Mesendoderm (in vitro differentiated cells): ENCODE measurements around the gene PBRM1.

Source experiments
- DNase-seq: peaks from one replicate; pipeline ENCODE4 v3.0.0; 2013
- H2AK5ac ChIP-seq: 2 replicates; pipeline ENCODE4 v1.6.1; 2013; ENCODE audit warnings: low read length, inconsistent platforms
- H2BK120ac ChIP-seq: 2 replicates; pipeline ENCODE4 v1.6.1; 2013; ENCODE audit warnings: low read depth, mild to moderate bottlenecking, low read length, moderate library complexity, mixed read lengths
- H2BK15ac ChIP-seq: replicated peaks from 2 replicates; pipeline ENCODE4 v1.6.1; 2013; ENCODE audit warnings: low read depth, mild to moderate bottlenecking, moderate library complexity
- H2BK5ac ChIP-seq: 2 replicates; pipeline ENCODE4 v1.6.1; 2013; ENCODE audit warnings: low read length, inconsistent platforms
- H3K18ac ChIP-seq: 2 replicates; pipeline ENCODE4 v1.6.1; 2013; ENCODE audit warnings: mild to moderate bottlenecking, low read length, mixed read lengths
- H3K23ac ChIP-seq: one replicate; pipeline ENCODE4 v1.6.1; 2013; ENCODE audit warnings: low read length
- H3K27ac ChIP-seq: 2 replicates; pipeline ENCODE4 v1.5.1; 2013; ENCODE audit warnings: low read depth, mild to moderate bottlenecking, inconsistent platforms, low read length, moderate library complexity
- H3K27me3 ChIP-seq: 2 replicates; pipeline ENCODE4 v1.6.1; 2013; ENCODE audit warnings: low read length, control low read depth, mild to moderate bottlenecking, inconsistent platforms; ENCODE audit not compliant: insufficient read depth, poor library complexity
- H3K36me3 ChIP-seq: 2 replicates; pipeline ENCODE4 v1.6.1; 2013; ENCODE audit warnings: low read length, inconsistent platforms; ENCODE audit not compliant: control insufficient read depth, insufficient read depth
- H3K4ac ChIP-seq: one replicate; pipeline ENCODE4 v1.6.1; 2013; ENCODE audit warnings: low read depth, mild to moderate bottlenecking, low read length, moderate library complexity
- H3K4me1 ChIP-seq: 2 replicates; pipeline ENCODE4 v1.6.1; 2013; ENCODE audit warnings: low read depth, low read length, inconsistent platforms; ENCODE audit not compliant: control insufficient read depth
- H3K4me2 ChIP-seq: 2 replicates; pipeline ENCODE4 v1.6.1; 2013; ENCODE audit warnings: low read length
- H3K4me3 ChIP-seq: 2 replicates; pipeline ENCODE4 v1.5.1; 2013; ENCODE audit warnings: mild to moderate bottlenecking, low read length
- H3K56ac ChIP-seq: one replicate; pipeline ENCODE4 v1.6.1; 2013; ENCODE audit warnings: low read length
- H3K79me1 ChIP-seq: 2 replicates; pipeline ENCODE4 v1.6.1; 2013; ENCODE audit warnings: low read length, inconsistent platforms
- H3K79me2 ChIP-seq: 2 replicates; pipeline ENCODE4 v1.6.1; 2013; ENCODE audit warnings: mild to moderate bottlenecking, low read length; ENCODE audit not compliant: control insufficient read depth, insufficient read depth
- H3K9ac ChIP-seq: 2 replicates; pipeline ENCODE4 v1.6.1; 2013; ENCODE audit warnings: low read length, inconsistent platforms
- H4K5ac ChIP-seq: one replicate; pipeline ENCODE4 v1.6.1; 2013; ENCODE audit warnings: low read length
- H4K8ac ChIP-seq: one replicate; pipeline ENCODE4 v1.6.1; 2013; ENCODE audit warnings: low read depth, mild to moderate bottlenecking, control low read depth, low read length, moderate library complexity
- WGBS: extraction: QIAGEN DNeasy Blood & Tissue Kit; methylation state at CpG from one replicate; pipeline ENCODE4 v1.1.7; 2013; ENCODE audit warnings: low lambda C conversion rate, missing lambda C conversion rate; ENCODE audit not compliant: insufficient coverage; ENCODE audit errors: extremely low coverage; 5-methylcytosine and 5-hydroxymethylcytosine counted together

PBRM1 gene

DNA sequence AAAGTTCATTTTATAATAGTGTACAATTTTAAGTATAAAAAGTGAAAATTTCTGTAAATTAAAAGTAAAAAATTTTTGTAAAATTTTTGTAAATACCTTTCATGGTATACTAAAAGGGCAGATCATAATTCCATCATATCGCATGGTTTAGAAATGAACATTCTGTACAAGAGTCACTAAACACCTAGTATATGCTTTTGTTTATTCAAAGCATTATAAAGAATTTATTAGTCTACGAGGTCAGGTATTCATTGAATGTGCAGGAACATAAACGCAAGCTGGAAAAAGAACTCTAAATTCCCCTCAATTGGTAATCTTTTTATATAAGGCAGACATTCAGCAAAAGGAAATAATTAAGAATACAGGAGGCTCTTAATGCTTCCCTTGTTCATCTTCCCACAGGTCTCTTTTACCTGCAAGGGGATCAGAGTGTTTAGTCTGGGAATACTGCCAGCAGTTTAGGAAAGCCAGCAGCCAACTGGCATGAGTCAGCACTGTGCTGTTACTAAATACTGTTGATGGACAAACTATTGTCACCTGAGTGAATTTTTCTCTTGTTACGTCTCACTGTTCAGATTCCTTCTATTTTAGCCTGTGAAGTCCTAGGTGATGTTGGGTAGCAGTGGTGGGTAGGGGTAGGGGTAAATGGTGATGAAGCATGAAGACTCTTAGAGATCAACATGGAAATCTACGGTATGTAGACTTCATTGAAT, 79.2 kb downstream of the PBRM1 start:
- no peaks in the 10 kb centered on the region for H3K27me3 ChIP-seq
- H3K79me1 ChIP-seq: peaks cover 2% of the 10 kb centered on the region
- no peak overlapping the region for H3K27ac ChIP-seq
- H2AK5ac ChIP-seq: no peak overlapping the region
- no peak overlapping the region for H3K56ac ChIP-seq
- WGBS: no CpG with 5 or more reads among the region's 5 CpGs
- H2BK120ac ChIP-seq: no peak overlapping the region
- H2BK5ac ChIP-seq: no peak overlapping the region
- H3K4me1 ChIP-seq: no peaks in the 10 kb centered on the region
- no peak overlapping the region for H3K18ac ChIP-seq
- H3K23ac ChIP-seq: no peak overlapping the region
- H3K36me3 ChIP-seq: peaks cover 2% of the 10 kb centered on the region
- H3K4me2 ChIP-seq: no peak overlapping the region
- H2BK15ac ChIP-seq: no peak overlapping the region
- DNase-seq: peak; percentile 11
- no peak overlapping the region for H3K9ac ChIP-seq
- H3K79me2 ChIP-seq: no peaks in the 10 kb centered on the region
- H4K5ac ChIP-seq: no peak overlapping the region
- no peak overlapping the region for H3K4me3 ChIP-seq
- no peak overlapping the region for H4K8ac ChIP-seq
- no peak overlapping the region for H3K4ac ChIP-seq

DNA sequence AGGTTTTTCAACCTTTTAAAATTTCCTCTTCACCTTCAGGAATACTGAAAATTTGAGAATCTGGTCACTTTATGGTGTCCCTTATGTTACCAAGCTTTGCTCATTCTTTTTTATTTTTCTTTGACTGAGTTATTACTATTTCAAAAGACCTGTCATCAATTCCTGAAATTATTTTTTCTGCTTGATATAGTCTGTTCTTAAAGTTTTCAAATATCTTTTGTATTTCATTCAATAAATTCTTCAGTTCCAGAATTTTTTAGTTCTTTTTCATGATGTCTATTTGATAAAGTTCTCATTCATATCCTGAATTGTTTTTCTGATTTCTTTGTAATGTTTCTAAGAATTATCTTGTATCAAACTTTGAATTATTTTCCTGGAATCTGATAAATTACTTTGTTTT, 85.5 kb downstream of the PBRM1 start:
- Histone ChIP-seq H3K56ac (no peak overlapping the region), H3K27me3 (no peaks in the 10 kb centered on the region), H3K18ac (no peak overlapping the region), H2BK5ac (no peak overlapping the region), H2AK5ac (no peak overlapping the region), H3K4ac (no peak overlapping the region), H3K9ac (no peak overlapping the region), H3K79me2 (no peaks in the 10 kb centered on the region), H3K27ac (no peak overlapping the region), H3K36me3 (no peaks in the 10 kb centered on the region), H4K5ac (no peak overlapping the region), H2BK120ac (no peak overlapping the region), H2BK15ac (no peak overlapping the region), H4K8ac (no peak overlapping the region), H3K23ac (no peak overlapping the region), H3K4me2 (no peak overlapping the region), H3K4me3 (no peak overlapping the region), H3K79me1 (no peaks in the 10 kb centered on the region), H3K4me1 (no peaks in the 10 kb centered on the region)
- no peak for DNase-seq

DNA sequence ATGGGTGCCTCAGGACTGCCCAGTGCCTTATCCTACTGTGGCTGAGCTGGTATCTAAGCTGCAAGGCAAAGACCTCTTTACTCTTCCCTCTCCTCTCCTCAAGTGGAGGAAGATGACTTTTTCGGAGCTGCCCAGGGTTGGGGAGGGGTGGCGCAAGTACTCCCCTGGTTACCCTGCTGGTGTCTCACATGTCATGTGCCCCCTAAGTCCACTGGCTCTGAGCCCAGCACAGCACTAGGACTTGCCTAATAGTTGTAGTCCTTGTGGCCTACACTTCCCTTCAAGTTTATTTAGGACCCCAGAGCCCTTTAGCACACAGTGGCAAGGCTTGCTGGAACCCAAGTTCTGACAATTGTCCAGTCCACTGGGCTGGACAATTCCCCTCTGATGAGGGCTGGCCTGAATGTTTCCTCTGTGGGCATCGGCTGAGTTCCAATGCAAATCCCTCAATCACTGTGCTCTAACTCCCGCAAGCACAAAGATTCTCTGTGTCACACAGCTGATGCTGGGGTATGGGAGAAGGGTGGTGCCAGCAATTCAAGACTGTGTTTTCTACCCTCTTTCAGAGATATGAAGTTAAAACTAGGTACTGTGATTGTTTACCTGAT, 89.0 kb downstream of the PBRM1 start:
- no CpG with 5 or more reads among the region's 4 CpGs for WGBS
- no peak overlapping the region for H2BK120ac ChIP-seq
- H3K4me1 ChIP-seq: no peaks in the 10 kb centered on the region
- no peaks in the 10 kb centered on the region for H3K27me3 ChIP-seq
- H2AK5ac ChIP-seq: no peak overlapping the region
- H3K23ac ChIP-seq: no peak overlapping the region
- no peak overlapping the region for H3K9ac ChIP-seq
- no peak overlapping the region for H4K8ac ChIP-seq
- H2BK15ac ChIP-seq: no peak overlapping the region
- H3K79me2 ChIP-seq: no peaks in the 10 kb centered on the region
- H3K4me3 ChIP-seq: no peak overlapping the region
- H3K56ac ChIP-seq: no peak overlapping the region
- H3K4me2 ChIP-seq: no peak overlapping the region
- no peak overlapping the region for H3K4ac ChIP-seq
- no peaks in the 10 kb centered on the region for H3K36me3 ChIP-seq
- no peak overlapping the region for H2BK5ac ChIP-seq
- H4K5ac ChIP-seq: no peak overlapping the region
- H3K79me1 ChIP-seq: no peaks in the 10 kb centered on the region
- no peak overlapping the region for H3K27ac ChIP-seq
- H3K18ac ChIP-seq: no peak overlapping the region
- no peak for DNase-seq

DNA sequence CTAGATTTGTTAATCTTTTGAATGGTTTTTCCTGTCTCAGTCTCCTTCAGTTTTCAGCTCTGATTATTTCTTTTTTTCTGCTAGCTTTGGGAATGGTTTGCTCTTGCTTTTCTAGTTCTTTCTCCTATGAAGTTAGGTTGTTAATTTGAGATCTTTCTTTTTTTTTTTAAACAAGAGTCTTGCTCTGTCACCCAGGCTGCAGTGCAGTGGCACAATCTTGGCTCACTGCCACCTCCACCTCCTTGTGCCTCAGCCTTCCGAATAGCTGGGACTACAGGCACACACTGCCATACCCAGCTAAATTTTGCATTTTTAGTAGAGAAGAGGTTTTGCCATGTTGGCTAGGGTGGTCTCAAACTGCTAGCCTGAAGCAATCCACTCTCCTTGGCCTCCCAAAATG, 92.6 kb downstream of the PBRM1 start:
- Histone ChIP-seq H3K18ac (no peak overlapping the region), H2AK5ac (no peak overlapping the region), H4K8ac (no peak overlapping the region), H3K9ac (no peak overlapping the region), H3K56ac (no peak overlapping the region), H2BK15ac (no peak overlapping the region), H3K27me3 (no peaks in the 10 kb centered on the region), H3K23ac (no peak overlapping the region), H3K36me3 (no peaks in the 10 kb centered on the region), H3K79me2 (no peaks in the 10 kb centered on the region), H2BK5ac (no peak overlapping the region), H3K4me2 (no peak overlapping the region), H2BK120ac (no peak overlapping the region), H3K4me3 (no peak overlapping the region), H3K27ac (no peak overlapping the region), H4K5ac (no peak overlapping the region), H3K79me1 (no peaks in the 10 kb centered on the region), H3K4me1 (no peaks in the 10 kb centered on the region), H3K4ac (no peak overlapping the region)
- no CpG with 5 or more reads among the region's 1 CpG for WGBS
- no peak for DNase-seq

DNA sequence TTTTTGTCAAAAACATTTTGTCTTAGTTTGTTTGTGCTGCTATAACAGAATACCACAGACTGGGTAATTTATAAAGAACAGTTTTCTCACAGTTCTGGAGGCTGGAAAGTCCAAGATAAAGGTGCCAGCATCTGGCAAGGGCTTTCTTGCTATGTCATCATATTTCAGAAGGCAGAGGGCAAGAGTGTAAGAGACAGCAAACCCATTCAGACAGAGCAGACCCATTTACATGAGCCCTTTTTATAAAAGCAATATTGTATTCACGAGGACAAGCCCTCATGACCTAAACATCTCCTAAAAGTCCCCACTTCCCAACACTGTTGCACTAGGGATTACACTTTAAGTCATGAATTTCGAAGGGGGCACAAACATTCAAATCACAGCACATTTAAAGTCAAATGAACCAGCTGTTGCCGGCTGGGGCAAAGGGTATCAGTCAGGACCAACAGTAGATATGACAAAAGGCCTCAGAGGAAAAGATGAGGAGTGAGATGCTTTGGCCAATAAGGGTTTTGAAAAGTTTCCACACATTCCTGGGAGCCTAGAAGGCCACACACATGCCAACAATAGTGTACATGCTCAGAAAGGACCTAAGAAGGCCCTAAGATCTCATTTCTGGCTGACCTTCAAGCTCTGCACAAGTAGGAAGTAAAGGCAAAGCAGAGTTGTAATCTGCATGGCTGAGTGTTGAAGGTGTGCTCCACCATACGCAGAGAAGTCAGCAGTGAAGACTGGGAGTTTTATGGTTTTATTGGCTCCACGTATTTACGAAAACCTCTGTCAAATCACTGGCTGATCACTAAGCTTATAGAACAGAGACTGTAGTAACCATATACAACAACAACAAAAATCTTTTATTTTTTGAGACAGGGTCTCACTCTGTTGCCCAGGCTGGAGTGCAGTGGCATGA, 111.4 kb downstream of the PBRM1 start:
- no CpG with 5 or more reads among the region's 6 CpGs for WGBS
- peaks cover 5% of the 10 kb centered on the region for H3K36me3 ChIP-seq

More for the DNA sequence above, 111.4 kb downstream of the PBRM1 start:
- no peak for DNase-seq
- no peak overlapping the region for H3K4ac ChIP-seq
- no peaks in the 10 kb centered on the region for H3K79me1 ChIP-seq
- H4K8ac ChIP-seq: no peak overlapping the region
- no peaks in the 10 kb centered on the region for H3K4me1 ChIP-seq
- H4K5ac ChIP-seq: no peak overlapping the region
- no peak overlapping the region for H3K9ac ChIP-seq
- H3K27me3 ChIP-seq: no peaks in the 10 kb centered on the region
- H3K27ac ChIP-seq: no peak overlapping the region
- H3K23ac ChIP-seq: no peak overlapping the region
- no peak overlapping the region for H3K4me3 ChIP-seq
- H3K79me2 ChIP-seq: no peaks in the 10 kb centered on the region
- H2BK120ac ChIP-seq: no peak overlapping the region
- H2BK5ac ChIP-seq: no peak overlapping the region
- H3K18ac ChIP-seq: no peak overlapping the region
- H2BK15ac ChIP-seq: no peak overlapping the region
- no peak overlapping the region for H2AK5ac ChIP-seq
- no peak overlapping the region for H3K4me2 ChIP-seq
- no peak overlapping the region for H3K56ac ChIP-seq
